ENCODE data around the gene HMGCL.

HMGCL gene

GRCh38 chr1:23772049-23772853 lies 53.0 kb downstream of the HMGCL start:
- Histone ChIP-seq H3K27me3 (ENCODE audit: insufficient read depth, low read length) (no peaks in the 10 kb centered on the region), H3K4me1 (ENCODE audit: insufficient read depth, low read length) (no peaks in the 10 kb centered on the region), H3K4me3 (ENCODE audit: low read length) (no peak overlapping the region), H3K9me3 (ENCODE audit: insufficient read depth, low read depth, low read length) (no peaks in the 10 kb centered on the region), H3K9ac (ENCODE audit: low read depth, low read length) (no peak overlapping the region), H3K36me3 (ENCODE audit: insufficient read depth, low read length) (peaks cover 16% of the 10 kb centered on the region), H3K27ac (ENCODE audit: low read depth, low read length) (no peak overlapping the region)
- 25% methylated on average over 13 of the region's 14 CpGs for WGBS

- Histone ChIP-seq H3K9ac (ENCODE audit: low read depth, low read length) (no peak overlapping the region), H3K4me3 (ENCODE audit: low read length) (no peak overlapping the region), H3K27ac (ENCODE audit: low read depth, low read length) (no peak overlapping the region), H3K4me1 (ENCODE audit: insufficient read depth, low read length) (no peaks in the 10 kb centered on the region), H3K9me3 (ENCODE audit: insufficient read depth, low read depth, low read length) (no peaks in the 10 kb centered on the region), H3K27me3 (ENCODE audit: insufficient read depth, low read length) (no peaks in the 10 kb centered on the region), H3K36me3 (ENCODE audit: insufficient read depth, low read length) (peaks cover 26% of the 10 kb centered on the region)
- WGBS: 96% methylated on average over 4 of the region's 5 CpGs
These were observed 56.5 kb downstream of the HMGCL start for GRCh38 chr1:23768733-23769132.

- H3K9me3 ChIP-seq (ENCODE audit: insufficient read depth, low read depth, low read length): no peaks in the 10 kb centered on the region
- no peaks in the 10 kb centered on the region for H3K27me3 ChIP-seq (ENCODE audit: insufficient read depth, low read length)
- H3K4me3 ChIP-seq (ENCODE audit: low read length): no peak overlapping the region
- no peaks in the 10 kb centered on the region for H3K4me1 ChIP-seq (ENCODE audit: insufficient read depth, low read length)
- WGBS: 87% methylated on average over 7 of the region's 7 CpGs
- no peak overlapping the region for H3K9ac ChIP-seq (ENCODE audit: low read depth, low read length)
- H3K27ac ChIP-seq (ENCODE audit: low read depth, low read length): no peak overlapping the region
- peaks cover 61% of the 10 kb centered on the region for H3K36me3 ChIP-seq (ENCODE audit: insufficient read depth, low read length)
These were observed 62.1 kb downstream of the HMGCL start for GRCh38 chr1:23763041-23763577.

- Histone ChIP-seq H3K36me3 (ENCODE audit: insufficient read depth, low read length) (peaks cover 91% of the 10 kb centered on the region), H3K4me3 (ENCODE audit: low read length) (no peak overlapping the region)
- 95% methylated on average over 4 of the region's 4 CpGs for WGBS
These were observed 66.0 kb downstream of the HMGCL start for GRCh38 chr1:23759277-23759676.

GRCh38 chr1:23757812-23758211 lies 67.4 kb downstream of the HMGCL start:
- H3K36me3 ChIP-seq (ENCODE audit: insufficient read depth, low read length): peaks cover 97% of the 10 kb centered on the region
- WGBS: 100% methylated on average over 1 of the region's 1 CpG
- no peak overlapping the region for H3K9ac ChIP-seq (ENCODE audit: low read depth, low read length)
- H3K27me3 ChIP-seq (ENCODE audit: insufficient read depth, low read length): no peaks in the 10 kb centered on the region
- no peak overlapping the region for H3K27ac ChIP-seq (ENCODE audit: low read depth, low read length)
- H3K9me3 ChIP-seq (ENCODE audit: insufficient read depth, low read depth, low read length): no peaks in the 10 kb centered on the region
- no peak overlapping the region for H3K4me3 ChIP-seq (ENCODE audit: low read length)
- no peaks in the 10 kb centered on the region for H3K4me1 ChIP-seq (ENCODE audit: insufficient read depth, low read length)

More at GRCh38 chr1:23759277-23759676, 66.0 kb downstream of the HMGCL start:
- H3K27ac ChIP-seq (ENCODE audit: low read depth, low read length): no peak overlapping the region
- H3K9ac ChIP-seq (ENCODE audit: low read depth, low read length): no peak overlapping the region
- H3K9me3 ChIP-seq (ENCODE audit: insufficient read depth, low read depth, low read length): no peaks in the 10 kb centered on the region
- no peaks in the 10 kb centered on the region for H3K4me1 ChIP-seq (ENCODE audit: insufficient read depth, low read length)
- no peaks in the 10 kb centered on the region for H3K27me3 ChIP-seq (ENCODE audit: insufficient read depth, low read length)

- Histone ChIP-seq H3K4me1 (ENCODE audit: insufficient read depth, low read length) (no peaks in the 10 kb centered on the region), H3K9me3 (ENCODE audit: insufficient read depth, low read depth, low read length) (no peaks in the 10 kb centered on the region), H3K27me3 (ENCODE audit: insufficient read depth, low read length) (no peaks in the 10 kb centered on the region), H3K9ac (ENCODE audit: low read depth, low read length) (no peak overlapping the region), H3K4me3 (ENCODE audit: low read length) (no peak overlapping the region), H3K36me3 (ENCODE audit: insufficient read depth, low read length) (peaks cover 98% of the 10 kb centered on the region), H3K27ac (ENCODE audit: low read depth, low read length) (no peak overlapping the region)
- WGBS: 98% methylated on average over 3 of the region's 3 CpGs
These were observed 68.6 kb downstream of the HMGCL start for GRCh38 chr1:23756676-23757075.

GRCh38 chr1:23752909-23753308 lies 72.3 kb downstream of the HMGCL start:
- Histone ChIP-seq H3K27me3 (ENCODE audit: insufficient read depth, low read length) (no peaks in the 10 kb centered on the region), H3K4me1 (ENCODE audit: insufficient read depth, low read length) (no peaks in the 10 kb centered on the region), H3K36me3 (ENCODE audit: insufficient read depth, low read length) (peaks cover 94% of the 10 kb centered on the region), H3K4me3 (ENCODE audit: low read length) (no peak overlapping the region), H3K27ac (ENCODE audit: low read depth, low read length) (no peak overlapping the region), H3K9me3 (ENCODE audit: insufficient read depth, low read depth, low read length) (no peaks in the 10 kb centered on the region), H3K9ac (ENCODE audit: low read depth, low read length) (no peak overlapping the region)
- 100% methylated on average over 1 of the region's 1 CpG for WGBS
